HCT116 (cell line): ENCODE measurements around the gene POPDC2. TPM values are rescaled to one million over a fixed set of nuclear protein-coding genes. Genes with fewer than 3 reads are reported as not detected.
A peak's percentile ranks its signal among the peaks of the same experiment; 100 is the strongest.

Experiments
- ATAC-seq: fragments of 200-7000 bp; cut with Tn5 transposase; 2 replicates; pipeline ENCODE4 v1.9.1; 2020; ENCODE audit warnings: mild to moderate bottlenecking, moderate library complexity
- BruUV-seq: library from RNA; stranded (reverse); fragments of 400-500 nt; replicated peaks from 2 replicates; lab custom pipeline; 2021; lab: Mats Ljungman, UMichigan
- CTCF ChIA-PET: fragments of 300-600 bp; sonication (Branson Sonifier 250); formaldehyde crosslinking; loops from one replicate; lab custom pipeline; 2021; ENCODE audit warnings: antibody characterized with exemption; lab: Charles Lee
- POLR2A ChIA-PET: fragments of 300-600, 350-600 bp; sonication (Branson Sonifier 250); formaldehyde crosslinking; loops from one replicate; lab custom pipeline; 2021; ENCODE audit warnings: antibody characterized with exemption; lab: Charles Lee
- RAD21 ChIA-PET, 2 experiments: fragments of 300-600 bp; sonication (Branson Sonifier 250); formaldehyde crosslinking; loops; one replicate each; lab custom pipeline; 2023; ENCODE audit warnings: low total read pairs in 2 of 2; ENCODE audit not compliant: uncharacterized antibody in 2 of 2, unreplicated experiment in 2 of 2, low non-redundant PET in 1 of 2; lab: Charles Lee
- DNase-seq: peaks from one replicate; pipeline ENCODE4 v3.0.0-alpha.2; 2010; ENCODE audit warnings: low read depth, low spot score
- H2AFZ ChIP-seq: fragments of 200-600 bp; shearing (Covaris generic), sonication (generic); 2 replicates; pipeline ENCODE4 v1.6.1; 2017; ENCODE audit warnings: low read depth, mixed run types, mixed read lengths, antibody characterized with exemption, low read length; ENCODE audit not compliant: poor library complexity, severe bottlenecking
- H3K27ac ChIP-seq: 2 replicates; pipeline ENCODE4 v1.5.1; 2012; ENCODE audit warnings: low read depth, low read length
- H3K27me3 ChIP-seq: fragments of 200-600 bp; sonication (generic); 2 replicates; pipeline ENCODE4 v1.6.1; 2016; ENCODE audit warnings: mixed run types, low read length, mixed read lengths; ENCODE audit not compliant: insufficient read depth
- H3K36me3 ChIP-seq, 2 experiments: fragments of 200-500 bp in 1 of 2; fragments of 200-600 bp in 1 of 2; sonication (Bioruptor generic) in 1 of 2; sonication (generic) in 1 of 2; 2 replicates each; pipeline versions ENCODE4 v1.5.1 to v1.6.1; 2014 to 2016; ENCODE audit warnings: low read length in 2 of 2, inconsistent platforms in 1 of 2, mixed read lengths in 1 of 2, mixed run types in 1 of 2; ENCODE audit not compliant: insufficient read depth in 2 of 2, control insufficient read depth in 1 of 2
- H3K4me1 ChIP-seq, 2 experiments: fragments of 200-600 bp in 1 of 2; sonication (generic) in 1 of 2; 2 replicates each; pipeline versions ENCODE4 v1.5.1 to v1.6.1; 2012 to 2017; ENCODE audit warnings: low read length in 2 of 2, inconsistent platforms in 1 of 2, mild to moderate bottlenecking in 1 of 2, mixed read lengths in 1 of 2, mixed run types in 1 of 2, moderate library complexity in 1 of 2; ENCODE audit not compliant: insufficient read depth in 2 of 2, control insufficient read depth in 1 of 2
- H3K4me2 ChIP-seq: fragments of 200-600 bp; sonication (generic); 2 replicates; pipeline ENCODE4 v1.6.1; 2017; ENCODE audit warnings: mixed run types, low read length, mixed read lengths
- H3K4me3 ChIP-seq, 2 experiments: fragments of 200-600 bp in 1 of 2; sonication (generic) in 1 of 2; replicated peaks in 1 of 2; 2 replicates each; pipeline ENCODE4 v1.5.1; 2011 to 2016; ENCODE audit warnings: low read length in 2 of 2, control low read depth in 1 of 2, low read depth in 1 of 2, mild to moderate bottlenecking in 1 of 2, mixed read lengths in 1 of 2, mixed run types in 1 of 2
- H3K79me2 ChIP-seq: fragments of 200-600 bp; sonication (generic); 2 replicates; pipeline ENCODE4 v1.6.1; 2017; ENCODE audit warnings: mild to moderate bottlenecking, mixed run types, low read length, moderate library complexity, mixed read lengths; ENCODE audit not compliant: insufficient read depth
- H3K9ac ChIP-seq: fragments of 200-600 bp; sonication (generic); 2 replicates; pipeline ENCODE4 v1.6.1; 2016; ENCODE audit warnings: low read length, mixed read lengths
- H3K9me2 ChIP-seq: fragments of 200-600 bp; sonication (generic), shearing (Covaris generic); 2 replicates; pipeline ENCODE4 v1.6.1; 2017; ENCODE audit warnings: mixed run types, mild to moderate bottlenecking, moderate library complexity; ENCODE audit not compliant: insufficient read depth
- H3K9me3 ChIP-seq, 2 experiments: fragments of 200-500 bp in 1 of 2; fragments of 200-600 bp in 1 of 2; sonication (Bioruptor generic) in 1 of 2; sonication (generic) in 1 of 2; 2 replicates each; pipeline ENCODE4 v1.6.1; 2014 to 2017; ENCODE audit warnings: low read length in 2 of 2, mixed read lengths in 2 of 2, inconsistent platforms in 1 of 2, low read depth in 1 of 2, mild to moderate bottlenecking in 1 of 2, mixed run types in 1 of 2, moderate library complexity in 1 of 2; ENCODE audit not compliant: control insufficient read depth in 1 of 2, insufficient read depth in 1 of 2
- H4K20me1 ChIP-seq: fragments of 200-600 bp; sonication (generic), shearing (Covaris generic); 2 replicates; pipeline ENCODE4 v1.6.1; 2017; ENCODE audit warnings: mixed run types, mild to moderate bottlenecking, moderate library complexity; ENCODE audit not compliant: insufficient read depth
- CTCF ChIP-seq, 3 experiments: fragments of 200-600 bp in 1 of 3; sonication (generic) in 1 of 3; IDR thresholded peaks in 2 of 3; conservative IDR thresholded peaks in 1 of 3; 2 replicates each; pipeline ENCODE4 v1.5.1; 2012 to 2017; ENCODE audit warnings: low read depth in 2 of 3, low read length in 2 of 3, antibody characterized with exemption in 1 of 3, borderline replicate concordance in 1 of 3, control low read depth in 1 of 3, mild to moderate bottlenecking in 1 of 3, mixed read lengths in 1 of 3, mixed run types in 1 of 3, moderate library complexity in 1 of 3; ENCODE audit not compliant: insufficient read depth in 1 of 3
- EGR1 ChIP-seq: IDR thresholded peaks from 2 replicates; pipeline ENCODE4 v1.6.1; 2012; ENCODE audit warnings: low read depth
- ELF1 ChIP-seq: IDR thresholded peaks from 2 replicates; pipeline ENCODE4 v1.6.1; 2012; ENCODE audit warnings: low read depth, borderline replicate concordance
- RAD21 ChIP-seq: IDR thresholded peaks from 2 replicates; pipeline ENCODE4 v1.6.1; 2012; ENCODE audit warnings: low read depth, mild to moderate bottlenecking
- ZBTB33 ChIP-seq: IDR thresholded peaks from 2 replicates; pipeline ENCODE4 v1.6.1; 2011; ENCODE audit warnings: mild to moderate bottlenecking, low read length, moderate library complexity; ENCODE audit not compliant: insufficient replicate concordance; ENCODE audit errors: extremely low read depth
- intact Hi-C: fragments of 100-400 bp; cut with micrococcal nuclease; formaldehyde crosslinking; loops from 2 replicates; pipeline ENCODE4 v1.10.0; 2022
- total RNA-seq: library from RNA; stranded (reverse); gene quantifications from one replicate; pipeline ENCODE4 v1.2.1, GENCODE V29; 2021; ENCODE audit not compliant: unreplicated experiment

POPDC2 gene
- total RNA-seq, 1 experiment from 2014 or later = 1.6 TPM

GRCh38 chr3:119681279-119681678 lies 20.9 kb upstream of the POPDC2 start:
- Histone ChIP-seq H2AFZ (no peak overlapping the region), H3K9me2 (no peaks in the 10 kb centered on the region), H3K27ac (no peak overlapping the region), H3K4me1 (peaks cover 0 to 9% of the 10 kb centered on the region in 2 experiments; a peak in 2 of 4 replicates), H3K9ac (no peak overlapping the region), H3K36me3 (no peaks in the 10 kb centered on the region), H3K27me3 (no peaks in the 10 kb centered on the region), H3K9me3 (no peaks in the 10 kb centered on the region), H4K20me1 (no peaks in the 10 kb centered on the region), H3K4me2 (no peak overlapping the region), H3K4me3 (no peak overlapping the region)
- BruUV-seq = no TSS peak
- ChIA-PET RAD21 (no interaction called here), POLR2A (no interaction called here), CTCF (interaction anchor here (0.6 to 2.4 kb wide), 9 partner anchors 9 to 799 kb away, joined by 3 to 15 read pairs (median 5); partner anchors contain the start of gene CD80)
- peak; percentile 24 for DNase-seq
- peak; percentile 31; the same call in 1 of the 2 replicates for ATAC-seq
- intact Hi-C loops = loop anchor here (1.0 to 5.0 kb wide), 5 partner anchors 81 to 798 kb away; no protein-coding TSS in a partner anchor
- TF ChIP-seq EGR1 (no peak), ZBTB33 (no peak), RAD21 (peak; percentile 88), ELF1 (no peak), CTCF (IDR thresholded peaks at IDR 0.05 in 2 of 3, conservative IDR thresholded peaks at IDR 0.05 in 1 of 3; ENCODE audit: borderline replicate concordance in 1 of 3, insufficient read depth in 1 of 3, low read depth in 2 of 3, low read length in 2 of 3) (peak; percentile 28 to 68 (median 62); a peak in 5 of 6 replicates)
- TF ChIP-seq, all 23 proteins: peak for 2
- H3K79me2 ChIP-seq = peaks cover 5% of the 10 kb centered on the region
